ENCODE measurements around the gene DAP.

DNA sequence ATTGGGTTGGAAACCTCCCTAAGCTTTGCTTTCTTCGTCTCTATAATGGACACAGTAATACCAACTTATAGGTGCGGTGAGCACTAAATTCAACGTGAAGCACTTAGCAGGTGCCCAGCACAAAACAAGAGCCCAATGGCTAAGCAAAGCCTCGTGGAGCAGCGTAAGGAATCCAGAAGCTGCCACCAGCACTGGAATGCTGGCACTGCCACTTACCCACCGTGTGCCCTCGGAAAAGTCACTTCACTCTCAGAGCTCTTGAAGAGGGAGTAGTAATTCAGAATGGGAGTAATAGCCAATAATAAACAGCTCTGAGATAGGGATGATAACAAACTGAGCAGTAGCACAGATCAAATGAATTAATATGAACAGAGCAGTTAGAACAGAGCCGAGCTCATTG, 16.4 kb downstream of the DAP start:
- TF ChIP-seq, protein P1, sequence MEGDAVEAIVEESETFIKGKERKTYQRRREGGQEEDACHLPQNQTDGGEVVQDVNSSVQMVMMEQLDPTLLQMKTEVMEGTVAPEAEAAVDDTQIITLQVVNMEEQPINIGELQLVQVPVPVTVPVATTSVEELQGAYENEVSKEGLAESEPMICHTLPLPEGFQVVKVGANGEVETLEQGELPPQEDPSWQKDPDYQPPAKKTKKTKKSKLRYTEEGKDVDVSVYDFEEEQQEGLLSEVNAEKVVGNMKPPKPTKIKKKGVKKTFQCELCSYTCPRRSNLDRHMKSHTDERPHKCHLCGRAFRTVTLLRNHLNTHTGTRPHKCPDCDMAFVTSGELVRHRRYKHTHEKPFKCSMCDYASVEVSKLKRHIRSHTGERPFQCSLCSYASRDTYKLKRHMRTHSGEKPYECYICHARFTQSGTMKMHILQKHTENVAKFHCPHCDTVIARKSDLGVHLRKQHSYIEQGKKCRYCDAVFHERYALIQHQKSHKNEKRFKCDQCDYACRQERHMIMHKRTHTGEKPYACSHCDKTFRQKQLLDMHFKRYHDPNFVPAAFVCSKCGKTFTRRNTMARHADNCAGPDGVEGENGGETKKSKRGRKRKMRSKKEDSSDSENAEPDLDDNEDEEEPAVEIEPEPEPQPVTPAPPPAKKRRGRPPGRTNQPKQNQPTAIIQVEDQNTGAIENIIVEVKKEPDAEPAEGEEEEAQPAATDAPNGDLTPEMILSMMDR (IDR thresholded peaks at IDR 0.05 in 8 of 11, conservative IDR thresholded peaks at IDR 0.05 in 3 of 11): no peak
- no peak for TF ChIP-seq POLR2A (IDR thresholded peaks at IDR 0.05)
- no peak for TF ChIP-seq POLR2AphosphoS5 (IDR thresholded peaks at IDR 0.05)

All from spleen (tissue), 7 donors.